Heart left ventricle (tissue), 16 donors: ENCODE measurements around the gene TENM3. TPM values are rescaled to one million over a fixed set of nuclear protein-coding genes. Genes with fewer than 3 reads are reported as not detected.

ENCODE experiments used
- ATAC-seq, 4 donors: fragments of 200-7000 bp; cut with Tn5 transposase; one replicate each; pipeline ENCODE4 v1.9.1; 2020 to 2022; ENCODE audit warnings: moderate library complexity in 4 of 4, mild to moderate bottlenecking in 3 of 4, moderate number of reproducible peaks in 1 of 4
- DNase-seq, 5 donors: peaks; one replicate each; pipeline ENCODE4 v3.0.0-alpha.2; 2020
- H3K27ac ChIP-seq, 12 donors: fragments of 200-600 bp; sonication (generic) in 4 of 12; one replicate each; pipeline versions ENCODE4 v1.5.0 to v1.8.0; 2016 to 2022; ENCODE audit warnings: mild to moderate bottlenecking in 2 of 12
- H3K27me3 ChIP-seq, 9 donors: fragments of 200-600 bp; sonication (generic) in 2 of 9; one replicate each; pipeline versions ENCODE4 v1.5.1 to v1.8.0; 2016 to 2022; ENCODE audit warnings: mild to moderate bottlenecking in 3 of 9
- H3K36me3 ChIP-seq, 9 donors: fragments of 200-600 bp; sonication (generic) in 2 of 9; one replicate each; pipeline versions ENCODE4 v1.5.0 to v1.8.0; 2018 to 2022; ENCODE audit warnings: mild to moderate bottlenecking in 2 of 9
- H3K4me1 ChIP-seq, 12 donors: fragments of 200-600 bp; sonication (generic) in 4 of 12; one replicate each; pipeline versions ENCODE4 v1.5.0 to v1.8.0; 2016 to 2022; ENCODE audit warnings: mild to moderate bottlenecking in 3 of 12
- H3K4me3 ChIP-seq, 12 donors: fragments of 200-600 bp; sonication (generic) in 4 of 12; one replicate each; pipeline versions ENCODE4 v1.5.0 to v1.8.0; 2017 to 2022; ENCODE audit warnings: mild to moderate bottlenecking in 9 of 12, moderate library complexity in 4 of 12
- H3K9me3 ChIP-seq, 12 donors: fragments of 200-600 bp; sonication (generic) in 4 of 12; one replicate each; pipeline versions ENCODE4 v1.5.0 to v1.8.0; 2016 to 2022; ENCODE audit warnings: mild to moderate bottlenecking in 1 of 12
- CTCF ChIP-seq, 12 donors: fragments of 200-600 bp; sonication (generic) in 4 of 12; IDR thresholded peaks; one replicate each; pipeline versions ENCODE4 v1.5.0 to v1.8.0; 2018 to 2022; ENCODE audit warnings: antibody characterized with exemption in 12 of 12, mild to moderate bottlenecking in 5 of 12
- POLR2A ChIP-seq, 2 donors: fragments of 450-650 bp; IDR thresholded peaks; one replicate each; pipeline ENCODE4 v1.6.1; 2017; ENCODE audit warnings: antibody characterized with exemption in 2 of 2, mild to moderate bottlenecking in 2 of 2, moderate library complexity in 2 of 2
- WGBS, 4 donors: extraction: QIAGEN DNeasy Blood & Tissue Kit in 2 of 4; methylation state at CpG; one replicate each; pipeline versions ENCODE4 v1.1.5 to v1.1.7; 2013 to 2018; 5-methylcytosine and 5-hydroxymethylcytosine counted together
- intact Hi-C, 10 donors: fragments of 100-400 bp; cut with DNase I; formaldehyde crosslinking; loops; one replicate each; pipeline versions ENCODE4 v1.11.1 to v1.14.2; 2022
- polyA plus RNA-seq, 2 donors: library from polyadenylated mRNA; stranded (reverse); fragments of 200-250 nt; gene quantifications; one replicate each; pipeline ENCODE4 v1.2.3, GENCODE V29; 2013
- total RNA-seq, 9 donors: library from RNA; depleted of rRNA in 2 of 9; stranded (reverse); fragments of >200 nt in 2 of 9; fragmentation: NEBNext Ultra II Directional in 3 of 9; extraction: Animal tissue kit (Norgen Biotek cat#: 25700) in 3 of 9; gene quantifications; one replicate each; pipeline versions ENCODE4 v1.1.0 to v1.2.4, GENCODE V29; 2016 to 2023
- donor health status: ischemic (EF 13 %, LVEDD 7.1; RV severe dilation, severe dysfunction).
- donor health status: healthy with polysubstance abuse.
- donor health status: DM: no; HTN: yes; CAD: no.
- donor health status: DM: no; HTN: no; CAD: no.
- donor health status: ischemic (EF 25% LVEDD 6.9; RV normal size, moderate dysfunction).
- donor health status: ischemic (EF 25% LVEDD 5.7; RV mildly dilated, moderate dysfunction).
- donor health status: healthy.
- donor health status: DM: yes; HTN: yes; CAD: no.
- donor health status: ischemic (EF 35%, LVEDD 5.7; RV mildly dilated, moderate dysfunction).
- donor health status: nonischemic (EF 11% LVEDD 7.7; RV severe dilation, severe dysfunction).
- donor health status: DM: yes; HTN: yes; CAD: no.
- donor health status: PGD.
- donor health status: ischemic (EF 29% LVEDD 5.4; RV normal size, mild dysfunction).
- donor health status: nonischemic (EF 23%, LVEDD 6.1; RV moderate dilation, normal function).

TENM3 gene
- total and polyA plus RNA-seq, 11 donors, result 0.19 to 10.3 (median 2.5) TPM

DNA sequence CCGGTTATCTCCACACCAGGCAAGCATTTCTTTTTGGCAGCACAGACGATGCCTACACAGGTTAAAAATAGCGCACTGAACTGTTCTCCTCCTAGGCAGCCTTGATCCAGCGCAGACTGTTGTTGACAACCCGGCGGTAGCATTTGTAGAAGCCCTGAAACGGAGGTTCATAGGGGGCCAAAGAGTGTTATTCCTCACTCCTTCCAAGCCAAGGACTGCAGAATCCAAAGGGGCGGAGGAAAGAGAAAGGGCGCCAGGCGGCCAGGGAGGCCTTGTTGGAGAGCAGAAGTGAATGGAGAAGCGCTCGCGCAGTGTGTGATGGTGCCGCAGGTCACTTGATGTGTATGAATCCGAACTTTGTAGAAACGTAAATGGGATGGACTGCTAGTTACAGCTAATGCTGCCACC, 82.7 kb downstream of the TENM3 start:
- peaks cover 0 to 4% (median 0%) of the 10 kb centered on the region in 12 donors for H3K4me1 ChIP-seq
- peak; percentile 99 to 100 (median 99) for ATAC-seq
- DNase-seq, result peak in 4 of 5 donors; percentile 44 to 69 (median 62)
- intact Hi-C loops, result no loop called here
- no peaks in the 10 kb centered on the region for H3K27me3 ChIP-seq
- peak overlapping the region in 7 of 12 donors; percentile 16 to 38 (median 22) for H3K4me3 ChIP-seq
- H3K9me3 ChIP-seq, result no peaks in the 10 kb centered on the region
- TF ChIP-seq CTCF (IDR thresholded peaks at IDR 0.05), result no peak
- no peak for TF ChIP-seq POLR2A (IDR thresholded peaks at IDR 0.05)
- no peaks in the 10 kb centered on the region for H3K36me3 ChIP-seq
- 27 to 51% (median 34%) methylated on average over 16 of the region's 16 CpGs for WGBS, 4 donors
- H3K27ac ChIP-seq, result peak overlapping the region in 10 of 12 donors; percentile 43 to 76 (median 68)

DNA sequence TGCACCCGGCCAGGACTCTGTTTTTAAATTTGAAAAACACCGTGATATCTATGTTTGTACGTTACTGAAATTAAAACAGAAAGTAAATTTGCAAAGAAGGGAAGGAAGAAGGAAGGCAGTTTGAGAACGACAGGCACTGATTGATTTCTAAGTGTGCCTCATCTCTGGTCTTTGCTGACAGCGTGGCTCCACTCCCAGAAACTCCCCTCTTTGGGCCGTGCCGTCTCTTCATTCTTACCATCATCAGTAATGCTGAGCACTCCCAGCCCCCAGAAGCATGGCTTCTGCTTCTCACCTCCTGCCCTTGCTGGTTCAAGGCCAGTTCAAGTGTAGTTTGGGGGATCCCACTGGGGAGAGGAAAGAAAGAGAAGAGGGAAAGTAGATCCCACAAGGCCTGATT, 85.3 kb downstream of the TENM3 start:
- ATAC-seq (no peak), DNase-seq (no peak)

DNA sequence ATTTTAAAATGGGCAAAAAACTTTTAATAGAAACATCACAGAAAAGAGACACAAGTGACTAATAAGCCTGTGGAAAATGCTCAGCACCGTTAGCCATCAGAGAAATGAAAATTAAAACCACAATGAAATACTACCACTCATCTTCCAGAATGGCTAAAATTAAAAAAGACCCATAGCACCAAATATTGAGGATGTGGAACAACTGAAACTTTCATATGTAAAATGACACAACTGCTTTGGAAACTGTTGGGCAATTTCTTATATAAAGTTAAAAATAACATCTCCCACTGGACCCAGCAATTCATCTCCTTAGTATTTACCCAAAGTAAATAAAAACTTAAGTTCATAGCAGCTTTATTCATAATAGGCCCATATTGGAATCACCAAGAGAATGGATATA, 94.2 kb downstream of the TENM3 start:
- no peak for DNase-seq
- no peaks in the 10 kb centered on the region for H3K9me3 ChIP-seq
- no peaks in the 10 kb centered on the region for H3K4me1 ChIP-seq
- no peaks in the 10 kb centered on the region for H3K27me3 ChIP-seq
- intact Hi-C loops, result no loop called here
- ATAC-seq, result no peak
- H3K4me3 ChIP-seq, result no peak overlapping the region
- WGBS, 4 donors, result 76 to 95% (median 85%) methylated on average over 1 of the region's 1 CpG
- no peak overlapping the region for H3K27ac ChIP-seq
- H3K36me3 ChIP-seq, result no peaks in the 10 kb centered on the region
- TF ChIP-seq CTCF (IDR thresholded peaks at IDR 0.05), result no peak
- TF ChIP-seq POLR2A (IDR thresholded peaks at IDR 0.05), result no peak

More for the DNA sequence above, 85.3 kb downstream of the TENM3 start:
- Histone ChIP-seq H3K9me3 (no peaks in the 10 kb centered on the region), H3K4me1 (peaks cover 0 to 4% (median 0%) of the 10 kb centered on the region in 12 donors), H3K36me3 (no peaks in the 10 kb centered on the region), H3K4me3 (no peak overlapping the region), H3K27me3 (no peaks in the 10 kb centered on the region), H3K27ac (no peak overlapping the region)
- 80 to 88% (median 81%) methylated on average over 7 of the region's 7 CpGs for WGBS, 4 donors
- intact Hi-C loops, result no loop called here
- no peak for TF ChIP-seq CTCF (IDR thresholded peaks at IDR 0.05)
- TF ChIP-seq POLR2A (IDR thresholded peaks at IDR 0.05), result no peak

- ATAC-seq, result no peak
- whole genome bisulfite sequencing, 4 donors, result 72 to 79% (median 78%) methylated on average over 3 of the region's 3 CpGs
Measured at GRCh38 chr4:182338063-182338462, 94.9 kb downstream of the TENM3 start.

More at GRCh38 chr4:182338063-182338462, 94.9 kb downstream of the TENM3 start:
- H3K36me3 ChIP-seq, result no peaks in the 10 kb centered on the region
- no peaks in the 10 kb centered on the region for H3K27me3 ChIP-seq
- TF ChIP-seq CTCF (IDR thresholded peaks at IDR 0.05) (no peak), POLR2A (IDR thresholded peaks at IDR 0.05) (no peak)
- DNase-seq, result no peak
- intact Hi-C loops, result no loop called here
- no peaks in the 10 kb centered on the region for H3K9me3 ChIP-seq
- H3K4me1 ChIP-seq, result no peaks in the 10 kb centered on the region
- H3K4me3 ChIP-seq, result no peak overlapping the region
- no peak overlapping the region for H3K27ac ChIP-seq
